Body of pancreas (tissue), 4 donors: ENCODE data around the gene TSC1. TPM values are rescaled to one million over a fixed set of nuclear protein-coding genes. Genes with fewer than 3 reads are reported as not detected.

ENCODE experiments used
- ATAC-seq: fragments of 150-250 bp; one replicate; pipeline ENCODE4 v1.9.1; 2016
- DNase-seq, 4 donors: peaks; one replicate each; pipeline ENCODE4 v3.0.0-alpha.2; 2019
- H3K27ac ChIP-seq, 4 donors: fragments of 200-600 bp; sonication (generic); 1 replicate in 3 of 4; 2 replicates in 1 of 4; pipeline versions ENCODE4 v1.5.1 to v1.6.1; 2016 to 2019; ENCODE audit warnings: mild to moderate bottlenecking in 1 of 4, mixed read lengths in 1 of 4, moderate library complexity in 1 of 4
- H3K27me3 ChIP-seq, 2 donors: fragments of 200-600 bp; sonication (generic); one replicate each; pipeline ENCODE4 v1.6.0; 2016; ENCODE audit warnings: mild to moderate bottlenecking in 1 of 2
- H3K36me3 ChIP-seq, 2 donors: fragments of 200-600 bp; sonication (generic); replicated peaks in 1 of 2; 2 replicates each; pipeline ENCODE4 v1.5.1; 2016; ENCODE audit warnings: low read depth in 2 of 2; ENCODE audit not compliant: insufficient read depth in 1 of 2
- H3K4me1 ChIP-seq: fragments of 200-600 bp; sonication (generic); one replicate; pipeline ENCODE4 v1.6.0; 2016
- H3K4me3 ChIP-seq, 2 donors: fragments of 200-600 bp; sonication (generic); 1 replicate in 1 of 2; 2 replicates in 1 of 2; pipeline ENCODE4 v1.5.1; 2016 to 2019
- H3K9me3 ChIP-seq, 3 donors: fragments of 200-600 bp; sonication (generic); 1 replicate in 2 of 3; 2 replicates in 1 of 3; pipeline ENCODE4 v1.5.1; 2016
- POLR2A ChIP-seq, 3 donors: fragments of 450-650 bp; IDR thresholded peaks; one replicate each; pipeline ENCODE4 v1.6.1; 2016; ENCODE audit warnings: antibody characterized with exemption in 3 of 3, mild to moderate bottlenecking in 2 of 3
- WGBS, 2 donors: methylation state at CpG; one replicate each; pipeline ENCODE4 v1.1.5; 2017; 5-methylcytosine and 5-hydroxymethylcytosine counted together
- intact Hi-C: fragments of 100-400 bp; cut with DNase I; formaldehyde crosslinking; loops from one replicate; pipeline ENCODE4 v1.15.1; 2023
- total RNA-seq, 2 donors: library from RNA; depleted of rRNA; stranded (reverse); fragments of >200 nt; gene quantifications; one replicate each; pipeline ENCODE4 v1.1.0, GENCODE V29; 2016
- TF ChIP-seq, protein P1 (sequence below), 7 experiments: fragments of 450-650 bp in 4 of 7; fragments of 200-600 bp in 3 of 7; sonication (generic) in 3 of 7; IDR thresholded peaks; one replicate each; pipeline ENCODE4 v1.5.1; 2016 to 2019; ENCODE audit warnings: antibody characterized with exemption in 7 of 7

The TSC1 gene
- total RNA-seq, 2 donors from 2014 or later = 44.1 to 47.1 TPM

DNA sequence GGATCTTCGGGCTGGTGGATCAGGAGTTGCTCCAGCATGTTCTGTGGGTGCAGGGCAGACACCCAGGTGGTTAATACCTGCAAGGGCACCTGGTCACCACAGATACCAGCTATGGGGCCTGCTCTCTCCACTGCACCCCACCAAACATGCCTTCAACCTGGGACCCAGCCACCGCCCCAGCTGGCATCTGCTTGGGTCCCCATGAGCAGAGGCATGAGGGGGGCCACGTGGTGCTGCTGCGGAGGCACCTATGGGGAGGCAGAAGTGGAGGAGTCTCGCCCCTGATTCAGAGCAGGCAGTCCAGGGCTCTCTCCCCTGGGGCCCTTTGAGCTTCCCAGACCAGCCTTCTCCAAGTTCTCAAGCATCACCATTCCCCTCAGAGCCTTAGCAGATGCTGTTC lies 69.3 kb downstream of the TSC1 start:
- H3K27ac ChIP-seq = no peak overlapping the region
- no peaks in the 10 kb centered on the region for H3K27me3 ChIP-seq
- ATAC-seq = no peak
- H3K36me3 ChIP-seq = no peaks in the 10 kb centered on the region
- no peaks in the 10 kb centered on the region for H3K9me3 ChIP-seq
- peaks cover 14% of the 10 kb centered on the region for H3K4me1 ChIP-seq
- TF ChIP-seq, protein P1, sequence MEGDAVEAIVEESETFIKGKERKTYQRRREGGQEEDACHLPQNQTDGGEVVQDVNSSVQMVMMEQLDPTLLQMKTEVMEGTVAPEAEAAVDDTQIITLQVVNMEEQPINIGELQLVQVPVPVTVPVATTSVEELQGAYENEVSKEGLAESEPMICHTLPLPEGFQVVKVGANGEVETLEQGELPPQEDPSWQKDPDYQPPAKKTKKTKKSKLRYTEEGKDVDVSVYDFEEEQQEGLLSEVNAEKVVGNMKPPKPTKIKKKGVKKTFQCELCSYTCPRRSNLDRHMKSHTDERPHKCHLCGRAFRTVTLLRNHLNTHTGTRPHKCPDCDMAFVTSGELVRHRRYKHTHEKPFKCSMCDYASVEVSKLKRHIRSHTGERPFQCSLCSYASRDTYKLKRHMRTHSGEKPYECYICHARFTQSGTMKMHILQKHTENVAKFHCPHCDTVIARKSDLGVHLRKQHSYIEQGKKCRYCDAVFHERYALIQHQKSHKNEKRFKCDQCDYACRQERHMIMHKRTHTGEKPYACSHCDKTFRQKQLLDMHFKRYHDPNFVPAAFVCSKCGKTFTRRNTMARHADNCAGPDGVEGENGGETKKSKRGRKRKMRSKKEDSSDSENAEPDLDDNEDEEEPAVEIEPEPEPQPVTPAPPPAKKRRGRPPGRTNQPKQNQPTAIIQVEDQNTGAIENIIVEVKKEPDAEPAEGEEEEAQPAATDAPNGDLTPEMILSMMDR (IDR thresholded peaks at IDR 0.05) = no peak
- TF ChIP-seq POLR2A (IDR thresholded peaks at IDR 0.05) = no peak
- intact Hi-C loops = no loop called here
- 55 to 92% methylated on average over 1 to 5 of the region's 5 CpGs for WGBS, 2 donors
- DNase-seq = no peak
- H3K4me3 ChIP-seq = no peak overlapping the region

DNA sequence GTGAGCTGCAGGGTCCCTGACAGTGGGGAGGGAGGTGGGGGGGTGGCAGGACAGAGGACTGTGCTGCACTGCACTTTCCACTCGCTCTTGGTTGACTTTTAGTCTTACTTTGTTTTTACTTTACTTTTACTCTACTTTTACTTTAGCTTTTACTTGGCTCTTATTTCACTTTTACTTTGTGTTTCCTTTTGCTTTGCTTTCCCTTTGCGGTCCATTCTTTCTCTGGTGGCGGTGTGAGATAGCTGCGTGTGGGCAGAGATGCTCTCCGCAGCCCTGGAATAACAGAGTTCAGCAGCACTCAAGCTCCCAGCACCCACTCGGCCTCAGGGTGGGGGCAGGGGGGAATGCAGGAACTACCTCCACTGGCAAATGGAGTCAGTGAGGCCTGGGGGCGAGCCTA lies 71.0 kb downstream of the TSC1 start:
- H3K27me3 ChIP-seq = no peaks in the 10 kb centered on the region
- H3K27ac ChIP-seq = no peak overlapping the region
- DNase-seq (no peak), ATAC-seq (no peak)
- intact Hi-C loops = no loop called here
- peaks cover 7% of the 10 kb centered on the region for H3K4me1 ChIP-seq
- H3K9me3 ChIP-seq = no peaks in the 10 kb centered on the region
- no peaks in the 10 kb centered on the region for H3K36me3 ChIP-seq
- TF ChIP-seq, protein P1 (IDR thresholded peaks at IDR 0.05) = no peak
- no peak for TF ChIP-seq POLR2A (IDR thresholded peaks at IDR 0.05)
- H3K4me3 ChIP-seq = no peak overlapping the region
- WGBS, 2 donors = 70 to 82% methylated on average over 7 of the region's 7 CpGs

DNA sequence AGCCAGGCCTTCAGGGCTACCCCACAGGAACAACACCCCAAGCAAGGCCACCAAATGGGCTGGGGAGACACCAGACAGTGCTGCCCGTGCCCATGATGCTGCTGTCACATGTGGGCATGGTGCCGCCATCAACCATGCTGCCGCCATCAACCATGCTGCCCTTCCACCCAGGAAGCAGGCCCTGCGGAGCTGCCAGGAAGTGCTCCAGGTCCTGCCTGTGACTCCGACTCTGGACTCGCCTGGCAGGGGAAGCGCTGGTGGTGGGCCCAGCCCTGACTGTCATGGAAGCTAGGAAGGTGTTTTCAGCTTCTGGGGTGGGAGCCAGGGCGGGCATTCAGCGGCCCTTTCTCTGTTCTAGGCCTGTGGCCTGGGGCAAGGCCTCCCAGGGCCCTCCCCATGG lies 75.2 kb downstream of the TSC1 start:
- no peaks in the 10 kb centered on the region for H3K27me3 ChIP-seq
- no peaks in the 10 kb centered on the region for H3K9me3 ChIP-seq
- DNase-seq (no peak), ATAC-seq (no peak)
- H3K4me1 ChIP-seq = no peaks in the 10 kb centered on the region
- H3K36me3 ChIP-seq = no peaks in the 10 kb centered on the region
- WGBS, 2 donors = 87% methylated on average over 9 of the region's 9 CpGs; no CpG with 5 or more reads in 1 of the 2 donors
- intact Hi-C loops = no loop called here
- H3K4me3 ChIP-seq = no peak overlapping the region
- no peak overlapping the region for H3K27ac ChIP-seq
- TF ChIP-seq, protein P1 (IDR thresholded peaks at IDR 0.05) = no peak
- no peak for TF ChIP-seq POLR2A (IDR thresholded peaks at IDR 0.05)

DNA sequence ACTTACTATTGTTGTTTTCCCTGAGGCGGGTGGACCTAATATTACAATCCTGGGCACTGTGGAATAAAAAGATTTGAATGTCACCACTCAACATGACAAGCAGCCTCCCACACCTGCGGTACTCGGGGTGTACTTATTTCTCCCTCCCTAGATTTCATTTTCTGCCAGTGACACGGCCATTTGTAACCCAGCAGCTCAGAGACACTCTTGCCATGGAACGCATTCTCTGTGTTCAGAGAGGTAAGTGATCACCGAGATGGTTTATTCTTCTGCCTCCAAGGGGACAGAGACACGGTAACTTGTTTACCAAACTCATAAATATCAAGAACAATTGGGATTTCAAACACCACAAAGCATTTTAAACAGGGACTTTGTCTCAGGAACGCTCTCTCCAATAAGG lies 77.5 kb downstream of the TSC1 start:
- Histone ChIP-seq H3K4me3 (no peak overlapping the region), H3K36me3 (no peaks in the 10 kb centered on the region), H3K27ac (no peak overlapping the region), H3K9me3 (no peaks in the 10 kb centered on the region), H3K27me3 (no peaks in the 10 kb centered on the region), H3K4me1 (no peaks in the 10 kb centered on the region)
- 84 to 85% methylated on average over 8 of the region's 8 CpGs for WGBS, 2 donors
- intact Hi-C loops = no loop called here
- DNase-seq (no peak), ATAC-seq (no peak)
- TF ChIP-seq, protein P1 (IDR thresholded peaks at IDR 0.05) = no peak
- no peak for TF ChIP-seq POLR2A (IDR thresholded peaks at IDR 0.05)

DNA sequence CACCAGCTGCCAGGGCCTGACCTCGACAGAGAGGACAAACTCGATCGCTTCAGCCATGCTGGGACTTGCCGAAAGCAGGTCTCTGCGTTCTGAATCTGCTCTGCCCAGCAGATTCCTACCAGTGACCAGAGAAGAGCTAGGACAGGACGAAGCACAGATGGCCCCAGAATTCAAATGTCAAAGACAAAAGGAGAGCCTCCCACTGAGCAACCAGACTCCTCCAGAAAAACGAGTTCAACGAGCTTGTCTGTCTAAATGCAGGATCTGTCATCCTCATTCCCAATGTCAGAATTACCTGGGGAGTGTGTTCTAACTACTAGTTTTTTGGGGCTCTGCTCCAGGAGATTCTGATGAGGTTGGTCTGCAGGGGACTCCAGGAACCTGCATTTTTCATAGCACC lies 79.7 kb downstream of the TSC1 start:
- TF ChIP-seq, protein P1 (IDR thresholded peaks at IDR 0.05) = no peak
- TF ChIP-seq POLR2A (IDR thresholded peaks at IDR 0.05) = no peak
- no peaks in the 10 kb centered on the region for H3K4me1 ChIP-seq
- H3K27ac ChIP-seq = no peak overlapping the region
- no peaks in the 10 kb centered on the region for H3K36me3 ChIP-seq
- H3K9me3 ChIP-seq = no peaks in the 10 kb centered on the region
- H3K4me3 ChIP-seq = no peak overlapping the region
- no peak for ATAC-seq
- no peaks in the 10 kb centered on the region for H3K27me3 ChIP-seq
- intact Hi-C loops = no loop called here
- no peak for DNase-seq
- WGBS, 2 donors = 66 to 70% methylated on average over 8 of the region's 8 CpGs
